HepG2 (cell line): ENCODE results near the gene ATP10D. TPM values are rescaled to one million over a fixed set of nuclear protein-coding genes. Genes with fewer than 3 reads are reported as not detected.

Experiments
- AGO2 ChIP-seq: fragments of 200-400 bp; formaldehyde crosslinking; optimal IDR thresholded peaks from 2 replicates; pipeline ENCODE3; 2017; ENCODE audit warnings: mild to moderate bottlenecking, low read depth, low read length, moderate library complexity
- CERS6 ChIP-seq: sonication (generic); formaldehyde crosslinking; IDR thresholded peaks from 2 replicates; pipeline ENCODE4 v1.5.0; 2020; ENCODE audit warnings: missing genetic modification reagents
- IKZF5 ChIP-seq: IDR thresholded peaks from 2 replicates; pipeline ENCODE4 v1.6.1; 2018; ENCODE audit warnings: missing genetic modification reagents, mild to moderate bottlenecking, missing compliant biosample characterization
- IRF2 ChIP-seq: IDR thresholded peaks from 2 replicates; pipeline ENCODE4 v1.6.1; 2018; ENCODE audit warnings: missing genetic modification reagents, missing compliant biosample characterization
- LCORL ChIP-seq, 2 experiments: fragments of 450-650 bp in 1 of 2; sonication (generic) in 1 of 2; formaldehyde crosslinking in 1 of 2; IDR thresholded peaks; 2 replicates each; pipeline versions ENCODE4 v1.5.0 to v1.6.1; 2017 to 2020; ENCODE audit warnings: antibody characterized with exemption in 1 of 2, missing genetic modification reagents in 1 of 2
- MAFK ChIP-seq, 2 experiments: IDR thresholded peaks in 1 of 2; conservative IDR thresholded peaks in 1 of 2; 2 replicates each; pipeline ENCODE4 v1.6.1; 2011; ENCODE audit warnings: improper control_type of control experiment in 2 of 2, low read length in 2 of 2
- MATR3 ChIP-seq: sonication (generic); formaldehyde crosslinking; IDR thresholded peaks from 2 replicates; pipeline ENCODE4 v1.4.0; 2020; ENCODE audit warnings: missing genetic modification reagents
- MXD4 ChIP-seq: IDR thresholded peaks from 2 replicates; pipeline ENCODE4 v1.6.1; 2016; ENCODE audit warnings: mild to moderate bottlenecking, missing biosample characterization, missing genetic modification reagents
- MXI1 ChIP-seq: IDR thresholded peaks from 3 replicates; pipeline ENCODE4 v1.6.1; 2012; ENCODE audit warnings: low read depth, low read length, inconsistent platforms, borderline replicate concordance
- STAT6 ChIP-seq: sonication (generic); formaldehyde crosslinking; IDR thresholded peaks from 2 replicates; pipeline ENCODE4 v1.4.0; 2020; ENCODE audit warnings: missing genetic modification reagents, mild to moderate bottlenecking, borderline replicate concordance
- TFDP2 ChIP-seq: sonication (generic); formaldehyde crosslinking; IDR thresholded peaks from 2 replicates; pipeline ENCODE4 v1.4.0; 2020; ENCODE audit warnings: missing genetic modification reagents
- TFE3 ChIP-seq: IDR thresholded peaks from 2 replicates; pipeline ENCODE4 v1.6.1; 2016
- XRCC5 ChIP-seq: fragments of 200-400 bp; formaldehyde crosslinking; optimal IDR thresholded peaks from 2 replicates; pipeline ENCODE3; 2017; ENCODE audit warnings: mild to moderate bottlenecking, low read length
- ZBTB2 ChIP-seq: sonication (generic); formaldehyde crosslinking; IDR thresholded peaks from 2 replicates; pipeline ENCODE4 v1.8.0; 2022; ENCODE audit warnings: low read depth, missing genetic modification reagents
- ZNF274 ChIP-seq: sonication (generic); formaldehyde crosslinking; IDR thresholded peaks from 2 replicates; pipeline ENCODE4 v1.5.1; 2020; ENCODE audit warnings: mild to moderate bottlenecking, missing genetic modification reagents
- ZNF44 ChIP-seq: sonication (generic); formaldehyde crosslinking; IDR thresholded peaks from 2 replicates; pipeline ENCODE4 v1.5.1; 2020; ENCODE audit warnings: mild to moderate bottlenecking, missing genetic modification reagents
- ZNF552 ChIP-seq: sonication (generic); formaldehyde crosslinking; IDR thresholded peaks from 2 replicates; pipeline ENCODE4 v1.9.0; 2022; ENCODE audit warnings: missing genetic modification reagents, mild to moderate bottlenecking, borderline replicate concordance
- ZNF768 ChIP-seq: sonication (generic); formaldehyde crosslinking; IDR thresholded peaks from 2 replicates; pipeline ENCODE4 v1.4.0; 2020; ENCODE audit warnings: missing genetic modification reagents
- ZNF878 ChIP-seq: sonication (generic); formaldehyde crosslinking; IDR thresholded peaks from 2 replicates; pipeline ENCODE4 v1.8.1; 2023; ENCODE audit warnings: mild to moderate bottlenecking, missing genetic modification reagents, moderate library complexity
- polyA plus RNA-seq, 8 experiments: library from polyadenylated mRNA; depleted of rRNA in 3 of 8; stranded (reverse) in 7 of 8; unstranded in 1 of 8; fragments of >200 nt; fragmentation: Illumina TruSeq in 4 of 8; extraction: Trizol in 4 of 8; gene quantifications; 2 replicates each; pipeline versions ENCODE4 v1.2.1 to v1.2.3, GENCODE V29; 2011 to 2016; ENCODE audit warnings: low read depth in 4 of 8, missing spikeins in 1 of 8, mixed read lengths in 1 of 8; ENCODE audit not compliant: insufficient read depth in 1 of 8
- total RNA-seq, 5 experiments: library from RNA; depleted of rRNA; stranded (reverse); fragments of >200 nt; fragmentation: Illumina TruSeq; extraction: Trizol; gene quantifications; 2 replicates each; pipeline ENCODE4 v1.2.3, GENCODE V29; 2016; ENCODE audit warnings: low read depth in 1 of 5

The ATP10D gene
- total and polyA plus RNA-seq, 2 of the 13 experiments (the other 11 are each of a cell fraction or from before 2014, with no cell fraction given), result 2.2 to 9.8 TPM

- TF ChIP-seq ZNF44 (CRISPR knock-in tag), result no peak; the same call in 1 of the 2 replicates
- peak; percentile 72 for TF ChIP-seq TFDP2 (CRISPR knock-in tag)
- no peak for TF ChIP-seq MAFK (conservative IDR thresholded peaks at IDR 0.05 in 1 of 2, IDR thresholded peaks at IDR 0.05 in 1 of 2; ENCODE audit: low read length in 2 of 2)
- TF ChIP-seq ZNF878 (CRISPR knock-in tag), result no peak
- TF ChIP-seq XRCC5, result peak; percentile 69
- no peak for TF ChIP-seq STAT6 (CRISPR knock-in tag)
- peak; percentile 81; the same call in 1 of the 2 replicates for TF ChIP-seq IKZF5 (CRISPR knock-in tag)
- no peak for TF ChIP-seq MATR3 (CRISPR knock-in tag)
- peak; percentile 95 for TF ChIP-seq TFE3 (CRISPR knock-in tag)
- TF ChIP-seq ZNF768 (CRISPR knock-in tag), result peak; percentile 72
- peak; percentile 76; the same call in 1 of the 2 replicates for TF ChIP-seq IRF2
- peak; percentile 47; the same call in 1 of the 2 replicates for TF ChIP-seq MXD4 (CRISPR knock-in tag)
- TF ChIP-seq LCORL (IDR thresholded peaks at IDR 0.05), result no peak
- TF ChIP-seq LCORL (CRISPR knock-in tag; IDR thresholded peaks at IDR 0.05), result peak; percentile 50; the same call in 1 of the 2 replicates
- no peak for TF ChIP-seq CERS6 (CRISPR knock-in tag)
- TF ChIP-seq ZBTB2 (CRISPR knock-in tag), result no peak
- TF ChIP-seq ZNF274 (CRISPR knock-in tag), result peak; percentile 74; the same call in 1 of the 2 replicates
- 0 out of 2 replicates have a peak, but pooled peaks have one; percentile 34 for TF ChIP-seq ZNF552 (CRISPR knock-in tag)
- TF ChIP-seq AGO2, result no peak
- TF ChIP-seq MXI1, result peak; percentile 85; the same call in 2 of the 3 replicates
These were observed 21.7 kb upstream of the ATP10D start, which contains the start of gene COMMD8 (continued) for GRCh38 chr4:47463235-47463956.
